BE2C (cell line): ENCODE data around the gene IGF2.

Experiments used
- DNase-seq: peaks from one replicate; pipeline ENCODE4 v3.0.0-alpha.2; 2020
- H3K27me3 ChIP-seq: fragments of 250-450 bp; sonication (Bioruptor Pico); 2 replicates; pipeline ENCODE4 v1.5.1; 2020; ENCODE audit warnings: mild to moderate bottlenecking
- H3K36me3 ChIP-seq: fragments of 250-450 bp; sonication (Bioruptor Pico); 2 replicates; pipeline ENCODE4 v1.5.1; 2020; ENCODE audit warnings: mild to moderate bottlenecking
- H3K4me1 ChIP-seq: fragments of 250-450 bp; sonication (Bioruptor Pico); 2 replicates; pipeline ENCODE4 v1.5.1; 2020
- H3K4me3 ChIP-seq: 2 replicates; pipeline ENCODE4 v1.5.1; 2011; ENCODE audit warnings: low read depth, low read length
- H3K9me3 ChIP-seq: fragments of 250-450 bp; sonication (Bioruptor Pico); 2 replicates; pipeline ENCODE4 v1.5.1; 2020
- CTCF ChIP-seq: IDR thresholded peaks from 2 replicates; pipeline ENCODE4 v1.5.1; 2012; ENCODE audit warnings: mild to moderate bottlenecking, low read depth, low read length

The IGF2 gene

GRCh38 chr11:2147391-2147790 lies 8.2 kb upstream of the IGF2 start:
- no peaks in the 10 kb centered on the region for H3K27me3 ChIP-seq
- peaks cover 27% of the 10 kb centered on the region for H3K4me1 ChIP-seq
- H3K36me3 ChIP-seq = peaks cover 16% of the 10 kb centered on the region
- no peak for DNase-seq
- TF ChIP-seq CTCF = no peak
- no peaks in the 10 kb centered on the region for H3K9me3 ChIP-seq
- H3K4me3 ChIP-seq = no peak overlapping the region

GRCh38 chr11:2146051-2146450 lies 6.9 kb upstream of the IGF2 start:
- no peak for TF ChIP-seq CTCF
- peaks cover 24% of the 10 kb centered on the region for H3K4me1 ChIP-seq
- H3K27me3 ChIP-seq = no peaks in the 10 kb centered on the region
- no peaks in the 10 kb centered on the region for H3K9me3 ChIP-seq
- no peak for DNase-seq
- no peak overlapping the region for H3K4me3 ChIP-seq
- H3K36me3 ChIP-seq = peaks cover 16% of the 10 kb centered on the region

- no peak for TF ChIP-seq CTCF
- Histone ChIP-seq H3K4me1 (peaks cover 12% of the 10 kb centered on the region), H3K36me3 (peaks cover 16% of the 10 kb centered on the region), H3K4me3 (peak overlapping the region; percentile 77), H3K9me3 (no peaks in the 10 kb centered on the region), H3K27me3 (no peaks in the 10 kb centered on the region; the same call in 1 of the 2 replicates)
- no peak for DNase-seq
Observed at GRCh38 chr11:2144544-2145248, 5.5 kb upstream of the IGF2 start.

- Histone ChIP-seq H3K27me3 (no peaks in the 10 kb centered on the region; the same call in 1 of the 2 replicates), H3K36me3 (peaks cover 16% of the 10 kb centered on the region), H3K4me1 (peaks cover 12% of the 10 kb centered on the region), H3K9me3 (no peaks in the 10 kb centered on the region), H3K4me3 (peak overlapping the region; percentile 77)
- peak; percentile 3; the same call in 1 of the 2 replicates for TF ChIP-seq CTCF
- no peak for DNase-seq
Observed at GRCh38 chr11:2143799-2144543, 4.8 kb upstream of the IGF2 start.

- Histone ChIP-seq H3K36me3 (peaks cover 16% of the 10 kb centered on the region), H3K4me3 (peak overlapping the region; percentile 77), H3K27me3 (no peaks in the 10 kb centered on the region; the same call in 1 of the 2 replicates), H3K9me3 (no peaks in the 10 kb centered on the region), H3K4me1 (peaks cover 12% of the 10 kb centered on the region)
- DNase-seq = no peak
- no peak for TF ChIP-seq CTCF
Observed at GRCh38 chr11:2143477-2143798, 4.2 kb upstream of the IGF2 start.

- TF ChIP-seq CTCF = no peak
- Histone ChIP-seq H3K4me1 (peaks cover 5% of the 10 kb centered on the region), H3K9me3 (no peaks in the 10 kb centered on the region), H3K4me3 (peak overlapping the region; percentile 77), H3K36me3 (peaks cover 12% of the 10 kb centered on the region), H3K27me3 (no peaks in the 10 kb centered on the region; the same call in 1 of the 2 replicates)
- no peak for DNase-seq
Observed at GRCh38 chr11:2142762-2143202, 3.6 kb upstream of the IGF2 start.
